ENCODE measurements around the gene DDX42. TPM values are rescaled to one million over a fixed set of nuclear protein-coding genes. Genes with fewer than 3 reads are reported as not detected.
"Not testable (repeated sequence)": the region's sequence is repeated elsewhere in the genome, so short reads cannot be mapped to it uniquely, and the experiment has no call there.

The DDX42 gene
- total and polyA plus RNA-seq, 4 donors: 90.1 to 114 (median 107) TPM

GRCh38 chr17:63841350-63842172, 67.6 kb downstream of the DDX42 start:
- peaks cover 63% of the 10 kb centered on the region for H3K4me1 ChIP-seq (ENCODE audit: control insufficient read depth, insufficient read depth, low read length)
- no peaks in the 10 kb centered on the region for H3K9me3 ChIP-seq (ENCODE audit: control insufficient read depth, insufficient read depth, low read length)
- 6% methylated on average over 26 of the region's 26 CpGs for WGBS (ENCODE audit: insufficient coverage)
- H3K27me3 ChIP-seq (ENCODE audit: control insufficient read depth, insufficient read depth, low read length): no peaks in the 10 kb centered on the region
- peak overlapping the region; percentile 86 for H3K27ac ChIP-seq (ENCODE audit: low read depth, low read length)
- H3K36me3 ChIP-seq (ENCODE audit: control insufficient read depth, insufficient read depth, low read length): peaks cover 21% of the 10 kb centered on the region
- DNase-seq (ENCODE audit: low read depth in 4 of 6, low spot score in 6 of 6): peak in 2 of 6 donors; percentile 46 to 60
- H3K4me3 ChIP-seq (ENCODE audit: low read depth, low read length): peak overlapping the region; percentile 85

DNA sequence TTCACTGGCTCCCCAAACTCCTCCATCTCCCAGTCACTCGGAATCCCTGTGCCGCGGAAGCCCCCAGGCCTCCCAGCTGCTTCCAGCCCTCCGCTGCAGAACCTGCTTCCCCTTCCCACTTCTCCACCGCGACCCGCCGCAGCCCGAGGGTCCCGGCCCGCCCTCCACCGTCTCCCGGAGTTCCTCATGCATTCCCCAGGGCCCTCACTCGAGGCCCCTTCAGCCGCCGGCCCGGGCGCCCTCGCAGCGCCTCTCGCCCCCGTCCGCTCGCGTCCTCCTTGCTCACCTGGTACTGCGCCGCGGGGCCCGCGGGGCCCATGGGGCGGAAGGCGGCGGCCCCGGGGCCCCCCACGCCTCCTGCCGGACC, 68.2 kb downstream of the DDX42 start:
- Histone ChIP-seq H3K4me1 (ENCODE audit: control insufficient read depth, insufficient read depth, low read length) (peaks cover 57% of the 10 kb centered on the region), H3K36me3 (ENCODE audit: control insufficient read depth, insufficient read depth, low read length) (peaks cover 15% of the 10 kb centered on the region), H3K4me3 (ENCODE audit: low read depth, low read length) (peak overlapping the region; percentile 85), H3K27me3 (ENCODE audit: control insufficient read depth, insufficient read depth, low read length) (no peaks in the 10 kb centered on the region), H3K9me3 (ENCODE audit: control insufficient read depth, insufficient read depth, low read length) (no peaks in the 10 kb centered on the region), H3K27ac (ENCODE audit: low read depth, low read length) (peak overlapping the region; percentile 86)
- peak in 1 of 6 donors; percentile 43 for DNase-seq (ENCODE audit: low read depth in 4 of 6, low spot score in 6 of 6)
- WGBS (ENCODE audit: insufficient coverage): 0% methylated on average over 36 of the region's 36 CpGs

GRCh38 chr17:63842540-63843386, 68.8 kb downstream of the DDX42 start, which contains the start of gene SMARCD2:
SMARCD2 (minus strand) TSS chr17:63842685; CDS start chr17:63842674, 11 bp downstream.
- peak within 1 kb of the TSS; percentile 85 for H3K4me3 ChIP-seq (ENCODE audit: low read depth, low read length)
- no peaks in the 10 kb centered on the region for H3K27me3 ChIP-seq (ENCODE audit: control insufficient read depth, insufficient read depth, low read length)
- H3K36me3 ChIP-seq (ENCODE audit: control insufficient read depth, insufficient read depth, low read length): peaks cover 9% of the 10 kb centered on the region
- H3K9me3 ChIP-seq (ENCODE audit: control insufficient read depth, insufficient read depth, low read length): no peaks in the 10 kb centered on the region
- under 1% methylated on average over 85 of the region's 92 CpGs for WGBS (ENCODE audit: insufficient coverage)
- peak; percentile 93 to 99 (median 95) for DNase-seq (ENCODE audit: low read depth in 4 of 6, low spot score in 6 of 6)
- H3K27ac ChIP-seq (ENCODE audit: low read depth, low read length): peak within 1 kb of the TSS; percentile 89
- peaks cover 51% of the 10 kb centered on the region for H3K4me1 ChIP-seq (ENCODE audit: control insufficient read depth, insufficient read depth, low read length)

DNA sequence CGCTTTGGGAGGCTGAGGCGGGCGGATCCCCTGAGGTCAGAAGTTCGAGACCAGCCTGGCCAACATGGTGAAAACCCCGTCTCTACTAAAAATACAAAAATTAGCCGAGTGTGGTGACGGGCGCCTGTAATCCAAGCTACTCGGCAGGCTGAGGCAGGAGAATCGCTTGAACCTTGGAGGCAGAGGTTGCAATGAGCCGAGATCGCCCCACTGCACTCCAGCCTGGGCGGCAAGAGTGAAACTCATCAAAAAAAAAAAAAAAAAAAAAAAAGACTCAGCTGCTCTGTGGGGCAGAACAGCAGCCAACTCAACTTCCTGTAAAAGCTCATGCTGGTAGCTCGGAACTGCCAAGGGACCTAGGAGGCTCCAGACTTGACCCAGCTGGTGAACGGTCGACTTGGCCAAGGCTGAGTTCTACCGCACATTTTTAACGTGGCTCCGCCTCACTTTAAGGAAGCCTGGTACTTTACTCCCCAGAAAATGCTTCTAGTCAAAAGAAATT, 69.5 kb downstream of the DDX42 start:
- peaks cover 47% of the 10 kb centered on the region for H3K4me1 ChIP-seq (ENCODE audit: control insufficient read depth, insufficient read depth, low read length)

GRCh38 chr17:63843910-63844677, 70.1 kb downstream of the DDX42 start:
- peak overlapping the region; percentile 89 for H3K27ac ChIP-seq (ENCODE audit: low read depth, low read length)
- peaks cover 4% of the 10 kb centered on the region for H3K36me3 ChIP-seq (ENCODE audit: control insufficient read depth, insufficient read depth, low read length)
- no peak for DNase-seq (ENCODE audit: low read depth in 4 of 6, low spot score in 6 of 6)
- no peak overlapping the region for H3K4me3 ChIP-seq (ENCODE audit: low read depth, low read length)
- WGBS (ENCODE audit: insufficient coverage): 89% methylated on average over 5 of the region's 9 CpGs
- H3K4me1 ChIP-seq (ENCODE audit: control insufficient read depth, insufficient read depth, low read length): peaks cover 46% of the 10 kb centered on the region
- H3K27me3 ChIP-seq (ENCODE audit: control insufficient read depth, insufficient read depth, low read length): no peaks in the 10 kb centered on the region
- H3K9me3 ChIP-seq (ENCODE audit: control insufficient read depth, insufficient read depth, low read length): peaks cover 3% of the 10 kb centered on the region

More for the DNA sequence above, 69.5 kb downstream of the DDX42 start:
- Histone ChIP-seq H3K4me3 (ENCODE audit: low read depth, low read length) (peak overlapping the region; percentile 58), H3K27ac (ENCODE audit: low read depth, low read length) (peak overlapping the region; percentile 89)
- not testable (repeated sequence) for H3K9me3 ChIP-seq (ENCODE audit: control insufficient read depth, insufficient read depth, low read length); H3K27me3 ChIP-seq (ENCODE audit: control insufficient read depth, insufficient read depth, low read length); H3K36me3 ChIP-seq (ENCODE audit: control insufficient read depth, insufficient read depth, low read length)
- WGBS (ENCODE audit: insufficient coverage): 9% methylated on average over 13 of the region's 19 CpGs
- peak in 1 of 6 donors; percentile 50 for DNase-seq (ENCODE audit: low read depth in 4 of 6, low spot score in 6 of 6)

DNA sequence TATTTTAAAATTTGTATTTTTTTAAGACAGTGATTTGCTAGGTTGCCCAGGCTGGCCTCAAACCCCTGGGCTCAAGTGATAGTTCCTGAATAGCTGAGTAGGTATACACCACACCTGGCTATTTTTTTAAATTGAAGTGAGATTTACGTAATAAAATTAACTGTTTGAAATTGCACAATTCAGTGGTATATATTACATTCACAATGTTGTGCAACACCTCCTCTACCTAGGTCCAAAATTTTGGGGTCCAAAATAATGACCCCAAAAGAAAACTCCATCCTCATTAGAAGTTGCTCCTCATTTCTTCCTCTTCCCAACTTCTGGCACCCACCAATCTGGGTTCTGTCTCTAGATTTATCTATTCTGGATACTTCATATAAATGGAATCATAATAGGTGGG, 71.5 kb downstream of the DDX42 start:
- no peaks in the 10 kb centered on the region for H3K27me3 ChIP-seq (ENCODE audit: control insufficient read depth, insufficient read depth, low read length)
- WGBS (ENCODE audit: insufficient coverage): no CpG with 5 or more reads among the region's 1 CpG
- no peak for DNase-seq (ENCODE audit: low read depth in 4 of 6, low spot score in 6 of 6)
- no peak overlapping the region for H3K4me3 ChIP-seq (ENCODE audit: low read depth, low read length)
- no peak overlapping the region for H3K27ac ChIP-seq (ENCODE audit: low read depth, low read length)
- H3K36me3 ChIP-seq (ENCODE audit: control insufficient read depth, insufficient read depth, low read length): peaks cover 4% of the 10 kb centered on the region
- H3K4me1 ChIP-seq (ENCODE audit: control insufficient read depth, insufficient read depth, low read length): peaks cover 38% of the 10 kb centered on the region
- peaks cover 3% of the 10 kb centered on the region for H3K9me3 ChIP-seq (ENCODE audit: control insufficient read depth, insufficient read depth, low read length)

- H3K4me1 ChIP-seq (ENCODE audit: control insufficient read depth, insufficient read depth, low read length): peaks cover 22% of the 10 kb centered on the region
- H3K4me3 ChIP-seq (ENCODE audit: low read depth, low read length): no peak overlapping the region
- peaks cover 3% of the 10 kb centered on the region for H3K9me3 ChIP-seq (ENCODE audit: control insufficient read depth, insufficient read depth, low read length)
- H3K36me3 ChIP-seq (ENCODE audit: control insufficient read depth, insufficient read depth, low read length): no peaks in the 10 kb centered on the region
- no peaks in the 10 kb centered on the region for H3K27me3 ChIP-seq (ENCODE audit: control insufficient read depth, insufficient read depth, low read length)
- no peak for DNase-seq (ENCODE audit: low read depth in 4 of 6, low spot score in 6 of 6)
- H3K27ac ChIP-seq (ENCODE audit: low read depth, low read length): no peak overlapping the region
- WGBS (ENCODE audit: insufficient coverage): 50% methylated on average over 2 of the region's 3 CpGs
These were observed 73.7 kb downstream of the DDX42 start for GRCh38 chr17:63847525-63848249.

- Histone ChIP-seq H3K36me3 (ENCODE audit: control insufficient read depth, insufficient read depth, low read length) (no peaks in the 10 kb centered on the region), H3K4me1 (ENCODE audit: control insufficient read depth, insufficient read depth, low read length) (peaks cover 14% of the 10 kb centered on the region), H3K27me3 (ENCODE audit: control insufficient read depth, insufficient read depth, low read length) (no peaks in the 10 kb centered on the region), H3K9me3 (ENCODE audit: control insufficient read depth, insufficient read depth, low read length) (peaks cover 3% of the 10 kb centered on the region), H3K27ac (ENCODE audit: low read depth, low read length) (no peak overlapping the region), H3K4me3 (ENCODE audit: low read depth, low read length) (peak overlapping the region; percentile 37)
- 14% methylated on average over 82 of the region's 82 CpGs for WGBS (ENCODE audit: insufficient coverage)
- DNase-seq (ENCODE audit: low read depth in 4 of 6, low spot score in 6 of 6): peak; percentile 76 to 96 (median 78)
These were observed 75.1 kb downstream of the DDX42 start for GRCh38 chr17:63848834-63849689.
